Stimulated activated CD4-positive, alpha-beta T cell treated with anti-CD3 and anti-CD28 coated beads, Interleukin-4, amount 100 ng/mL, for 24 hours (primary cell): ENCODE measurements around the gene CHCT1.
A peak's percentile ranks its signal among the peaks of the same experiment; 100 is the strongest.
"Not testable (repeated sequence)": the region's sequence is repeated elsewhere in the genome, so short reads cannot be mapped to it uniquely, and the experiment has no call there.

ENCODE experiments used
- DNase-seq: peaks from one replicate; pipeline ENCODE4 v3.0.0-alpha.2; 2020

CHCT1 gene

GRCh38 chr17:60401819-60402218 lies 20.5 kb upstream of the CHCT1 start:
- DNase-seq, result no peak

- DNase-seq, result no peak
Observed at GRCh38 chr17:60403523-60403810, 18.8 kb upstream of the CHCT1 start.

- DNase-seq, result no peak
Observed at GRCh38 chr17:60403962-60404361, 18.3 kb upstream of the CHCT1 start.

- DNase-seq, result no peak
Observed at GRCh38 chr17:60406887-60407286, 15.4 kb upstream of the CHCT1 start.

GRCh38 chr17:60410001-60410400 lies 12.3 kb upstream of the CHCT1 start:
- no peak for DNase-seq

GRCh38 chr17:60412701-60413100 lies 9.6 kb upstream of the CHCT1 start:
- no peak for DNase-seq

- no peak for DNase-seq
Observed at GRCh38 chr17:60415146-60415545, 7.1 kb upstream of the CHCT1 start.

- DNase-seq, result no peak
Observed at GRCh38 chr17:60416368-60416925, 5.8 kb upstream of the CHCT1 start.

GRCh38 chr17:60419003-60419402 lies 3.3 kb upstream of the CHCT1 start:
- not testable (repeated sequence) for DNase-seq

- DNase-seq, result not testable (repeated sequence)
Observed at GRCh38 chr17:60419875-60420274, 2.4 kb upstream of the CHCT1 start.

GRCh38 chr17:60421273-60422161 lies 772 bp upstream of the CHCT1 start:
- DNase-seq, result peak; percentile 80

- DNase-seq, result no peak
Observed at GRCh38 chr17:60423865-60424264, 1.6 kb downstream of the CHCT1 start.

- DNase-seq, result no peak
Observed at GRCh38 chr17:60425626-60426025, 3.3 kb downstream of the CHCT1 start.

- no peak for DNase-seq
Observed at GRCh38 chr17:60426596-60426995, 4.3 kb downstream of the CHCT1 start.

GRCh38 chr17:60428491-60428890 lies 6.2 kb downstream of the CHCT1 start:
- not testable (repeated sequence) for DNase-seq

GRCh38 chr17:60430561-60430960 lies 8.3 kb downstream of the CHCT1 start:
- not testable (repeated sequence) for DNase-seq

- DNase-seq, result not testable (repeated sequence)
Observed at GRCh38 chr17:60433021-60433997, 11.0 kb downstream of the CHCT1 start.

- DNase-seq, result peak; percentile 62
Observed at GRCh38 chr17:60435244-60436167, 13.2 kb downstream of the CHCT1 start.

GRCh38 chr17:60436676-60437075 lies 14.4 kb downstream of the CHCT1 start:
- DNase-seq, result no peak

GRCh38 chr17:60439501-60439900 lies 17.2 kb downstream of the CHCT1 start:
- no peak for DNase-seq

GRCh38 chr17:60442271-60443173 lies 20.2 kb downstream of the CHCT1 start:
- DNase-seq, result no peak
